ENCODE data around the gene SGTA.

The SGTA gene

DNA sequence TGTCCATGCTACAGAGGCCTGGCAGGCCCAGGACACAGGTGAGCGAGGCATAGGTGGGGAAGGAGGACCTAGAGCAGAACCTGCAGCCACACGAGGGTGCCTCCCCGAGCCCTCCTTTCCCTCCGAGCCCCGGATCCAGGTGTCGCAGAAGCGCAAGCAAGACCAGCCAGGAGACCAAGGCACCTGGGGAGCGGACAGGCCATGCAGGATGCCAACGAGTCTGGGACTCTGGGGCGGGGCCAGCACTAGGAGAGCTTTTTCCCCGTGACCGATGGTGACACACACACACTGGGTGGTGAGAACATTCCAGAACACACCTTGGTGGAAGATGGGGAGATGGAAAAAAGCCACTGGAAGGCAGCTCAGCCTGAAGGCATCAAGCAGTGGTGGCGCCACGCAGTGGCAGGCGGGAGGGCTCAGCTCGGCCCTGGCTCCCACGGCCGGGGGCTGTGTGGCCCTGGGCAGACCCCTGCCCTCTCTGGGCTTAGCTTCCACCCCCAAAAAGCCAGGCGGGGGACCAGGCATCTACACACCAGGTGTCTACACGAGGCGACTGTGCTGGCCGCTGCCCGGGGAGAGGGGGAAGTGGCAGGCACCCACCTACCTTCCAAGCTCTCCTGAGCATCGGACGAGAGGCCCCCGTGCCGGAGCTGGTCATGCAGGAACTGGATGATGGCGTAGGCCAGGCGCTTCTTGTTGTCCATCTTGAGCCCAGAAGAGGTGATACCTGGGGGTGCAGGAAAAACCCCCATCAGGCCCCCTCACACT lies 14.5 kb downstream of the SGTA start:
- no peak for DNase-seq

DNA sequence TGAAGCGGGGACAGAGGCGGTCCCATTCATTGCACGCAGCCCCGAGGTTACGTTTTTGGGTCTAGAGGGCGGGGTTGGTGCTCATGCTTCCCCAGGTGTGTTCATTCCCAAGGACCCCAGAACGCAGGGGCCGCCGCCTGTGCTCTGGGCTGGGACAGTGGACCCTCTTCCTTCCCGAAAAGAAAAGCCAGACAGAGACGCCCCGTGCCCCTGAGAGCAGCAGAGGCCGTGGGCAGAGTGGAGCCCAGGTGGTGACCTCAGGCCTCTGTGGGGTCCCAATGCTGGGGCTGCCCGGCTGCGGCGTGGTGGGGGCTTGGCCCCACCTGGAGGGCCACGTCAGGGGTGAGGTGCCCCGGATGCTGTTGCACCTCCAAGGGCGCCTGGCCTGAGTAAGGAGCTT lies 15.4 kb downstream of the SGTA start:
- DNase-seq, result no peak

DNA sequence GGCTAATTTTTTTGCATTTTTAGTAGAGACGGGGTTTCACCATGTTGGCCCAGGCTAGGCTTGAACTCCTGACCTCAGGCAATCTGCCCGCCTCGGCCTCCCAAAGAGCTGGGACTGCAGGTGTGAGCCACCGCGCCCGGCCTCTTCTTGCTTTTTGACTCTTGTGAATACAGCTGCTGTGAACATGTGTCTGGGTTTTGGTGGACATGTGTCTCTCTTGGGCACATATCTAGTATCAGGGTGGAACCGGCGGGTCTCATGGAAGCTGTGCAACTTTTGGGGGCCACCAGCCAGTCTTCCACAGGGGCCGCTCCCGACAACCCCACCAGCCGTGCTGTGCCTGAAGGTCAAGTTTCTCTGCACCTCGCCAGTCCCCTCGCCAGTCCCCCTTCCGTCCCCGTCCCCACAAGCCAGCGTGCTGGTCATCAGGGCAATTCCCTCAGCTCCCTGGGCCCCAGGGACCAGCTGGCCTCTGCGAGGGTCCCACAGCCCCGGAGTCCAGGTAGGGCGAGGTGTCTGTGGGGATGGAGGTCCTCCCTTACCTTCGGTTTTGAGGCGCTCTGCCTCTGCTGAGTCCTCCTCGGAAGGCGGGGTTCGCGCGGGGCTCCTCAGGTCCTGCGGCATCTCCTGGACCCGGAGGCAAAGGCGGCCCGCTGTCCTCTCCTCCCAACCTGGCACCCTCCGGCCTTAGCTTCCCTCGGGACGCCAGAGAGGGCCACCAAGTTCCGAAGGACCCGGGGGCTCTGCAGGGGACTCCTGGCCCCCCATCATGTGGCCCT lies 16.3 kb downstream of the SGTA start:
- no peak for DNase-seq

DNA sequence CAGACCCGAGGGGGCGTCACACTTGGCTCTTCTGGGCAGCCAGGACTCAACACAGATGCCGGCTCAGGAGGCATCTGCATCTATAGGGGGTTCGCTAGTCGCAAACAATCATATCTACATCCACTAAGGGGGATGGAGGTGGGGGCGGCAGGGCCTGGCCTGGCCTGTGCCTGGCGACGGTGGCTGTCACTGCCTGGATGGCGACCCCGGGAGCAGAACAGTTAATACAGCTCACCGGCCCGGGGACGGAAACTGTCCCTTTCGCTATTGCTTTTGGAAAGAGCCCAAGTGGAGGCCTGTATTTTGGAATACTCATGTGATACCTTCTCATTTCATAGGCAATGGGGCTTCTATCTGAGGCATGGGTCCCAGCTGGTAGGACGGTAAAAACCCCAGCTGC lies 17.7 kb downstream of the SGTA start:
- DNase-seq, result no peak

DNA sequence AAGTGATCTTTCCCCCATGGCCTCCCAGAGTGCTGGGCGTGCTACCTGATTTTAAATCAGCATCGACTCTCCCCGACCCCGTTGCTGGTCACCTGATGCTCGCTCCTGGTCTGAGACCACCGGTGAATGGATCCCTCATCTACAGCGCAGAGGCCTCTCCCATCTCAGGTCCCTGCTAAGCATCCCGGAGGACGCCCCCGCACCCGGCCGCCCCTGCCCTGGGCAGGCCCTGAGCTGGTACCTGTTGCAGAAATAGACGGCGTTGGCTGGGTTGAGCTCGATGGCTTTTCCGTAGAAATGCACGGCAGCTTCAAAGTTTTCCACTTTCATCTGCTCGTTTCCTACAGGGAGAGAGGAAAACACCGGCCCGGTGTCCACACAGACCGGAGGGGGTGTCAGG lies 18.1 kb downstream of the SGTA start:
- DNase-seq, result no peak

DNA sequence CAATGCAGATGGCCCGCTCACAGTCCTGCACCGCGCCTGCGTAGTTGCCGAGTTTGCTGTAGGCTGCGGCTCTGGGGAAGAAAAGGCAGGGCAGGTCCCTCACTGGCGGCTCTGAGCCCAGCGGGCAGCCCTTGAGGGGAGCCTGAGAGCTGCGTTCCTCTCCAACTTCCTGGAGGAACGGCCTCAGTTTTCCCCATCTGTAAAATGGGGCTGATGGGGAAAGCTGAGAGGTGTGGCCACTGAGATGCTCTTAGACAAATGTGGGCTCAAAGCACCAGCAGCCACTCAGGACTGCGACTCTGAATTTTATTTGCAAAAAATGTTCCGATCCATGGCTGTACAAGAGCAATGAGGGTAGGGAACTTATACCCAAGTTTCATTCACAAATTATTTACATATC lies 19.4 kb downstream of the SGTA start:
- DNase-seq, result no peak

DNA sequence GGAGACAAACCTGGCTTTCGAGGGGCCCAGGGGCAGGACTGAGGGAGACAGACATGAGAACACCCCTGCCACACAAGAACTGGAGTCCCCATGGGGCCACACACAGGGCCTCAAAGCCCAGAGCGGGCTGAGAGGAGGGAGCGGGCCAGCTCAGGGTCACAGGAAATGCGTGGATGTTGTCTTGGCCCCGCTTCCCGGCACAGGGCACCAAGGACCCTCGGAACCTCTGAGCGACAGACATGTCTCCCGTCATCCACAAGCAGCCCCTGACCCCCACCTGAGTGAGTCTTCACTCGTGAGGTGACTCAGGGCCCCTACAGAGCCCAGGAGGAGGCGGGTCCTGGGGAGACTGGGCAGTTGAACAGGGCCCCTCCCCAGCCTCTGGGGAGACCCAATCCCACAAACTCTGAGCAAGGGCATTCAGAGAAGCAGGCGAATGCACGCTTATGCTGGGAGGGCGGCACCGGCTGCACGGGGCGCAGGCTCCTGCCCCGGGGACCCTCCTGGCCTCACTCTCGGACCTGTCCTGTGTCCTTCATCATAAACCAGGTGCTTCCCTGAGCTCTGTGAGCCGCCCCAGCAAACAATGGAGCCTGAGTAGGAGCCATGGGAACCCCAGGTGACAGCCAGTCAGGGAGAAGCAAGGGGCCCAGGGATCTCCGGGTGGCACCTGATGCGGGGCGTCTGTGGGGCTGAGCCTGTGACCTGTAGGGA lies 20.1 kb downstream of the SGTA start:
- DNase-seq, result no peak

DNA sequence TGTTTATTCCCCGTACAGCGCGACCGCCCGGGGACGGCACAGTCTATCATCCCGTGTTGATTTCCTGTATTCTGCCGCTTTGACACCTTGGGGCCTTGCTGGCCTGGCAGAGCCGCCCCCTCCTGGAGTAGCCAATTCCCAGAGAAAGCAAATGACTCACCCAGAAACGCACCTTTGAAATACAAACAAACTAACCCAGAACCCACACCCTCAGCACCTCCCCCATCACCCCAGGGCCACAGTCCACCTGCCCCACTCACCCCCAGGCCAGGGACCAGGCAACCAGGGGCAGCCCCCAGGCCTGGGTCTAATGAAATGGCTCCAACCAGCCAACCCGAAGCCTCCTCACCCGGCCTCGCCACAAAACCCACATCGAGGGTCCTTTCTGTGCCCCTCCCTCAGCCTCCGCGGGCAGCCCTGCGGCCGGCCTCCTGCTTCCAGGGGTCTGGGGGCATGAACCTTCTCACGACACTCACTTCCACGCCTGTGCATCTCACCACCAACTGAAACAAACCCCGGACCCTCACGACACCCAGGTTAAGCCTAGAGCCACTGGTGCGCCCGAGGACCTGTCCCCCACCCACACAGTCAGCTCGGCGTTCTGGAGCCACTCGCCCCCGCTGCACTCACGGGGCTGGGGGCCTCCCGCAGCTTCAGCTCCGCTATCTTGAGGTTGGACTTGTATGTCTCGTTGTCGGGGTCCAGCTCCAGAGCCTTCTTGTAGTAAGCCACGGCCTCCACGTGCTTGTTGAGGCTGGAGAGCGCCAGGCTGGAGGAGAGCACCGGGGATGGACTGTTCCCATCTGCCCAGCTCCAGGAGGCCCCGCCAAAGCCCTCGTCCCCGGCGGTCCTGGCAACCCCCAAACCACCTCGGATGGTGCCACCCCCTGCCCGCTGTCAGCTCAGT lies 20.9 kb downstream of the SGTA start:
- no peak for DNase-seq

DNA sequence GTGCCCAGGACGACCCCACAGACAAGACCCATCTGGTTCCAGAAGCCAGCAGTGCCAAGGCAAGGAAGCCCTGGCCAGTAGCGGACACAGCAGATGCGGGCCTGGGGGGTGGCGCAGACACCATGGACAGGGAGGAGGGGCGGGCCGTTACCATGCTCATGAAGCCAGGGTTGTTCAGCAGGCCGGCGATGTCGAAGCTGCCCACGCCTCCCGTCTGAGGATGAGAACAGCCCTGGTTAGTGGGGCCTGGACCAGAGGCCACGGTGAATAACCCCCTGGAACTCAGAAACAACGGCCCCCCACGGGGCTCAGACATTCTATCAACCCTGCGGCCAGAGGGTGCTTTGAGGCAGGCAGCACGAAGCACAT lies 21.8 kb downstream of the SGTA start:
- DNase-seq, result no peak

DNA sequence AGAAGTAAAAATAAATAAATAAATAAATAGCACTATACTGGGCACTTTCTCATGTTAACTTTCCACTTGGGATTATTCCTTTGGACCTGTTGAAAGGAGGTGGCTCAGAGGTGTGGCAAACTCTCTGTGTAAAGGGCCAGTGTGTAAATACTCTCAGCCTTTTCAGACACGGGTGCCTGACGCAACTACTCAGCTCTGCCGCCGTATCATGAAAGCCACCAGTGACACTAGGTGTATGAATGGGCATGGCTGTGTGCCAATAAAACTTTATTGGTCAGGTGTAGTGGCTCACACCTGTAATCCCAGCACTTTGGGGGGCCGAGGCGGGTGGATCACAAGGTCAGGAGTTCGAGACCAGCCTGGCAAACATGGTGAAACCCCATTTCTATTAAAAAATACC lies 23.1 kb downstream of the SGTA start:
- no peak for DNase-seq

DNA sequence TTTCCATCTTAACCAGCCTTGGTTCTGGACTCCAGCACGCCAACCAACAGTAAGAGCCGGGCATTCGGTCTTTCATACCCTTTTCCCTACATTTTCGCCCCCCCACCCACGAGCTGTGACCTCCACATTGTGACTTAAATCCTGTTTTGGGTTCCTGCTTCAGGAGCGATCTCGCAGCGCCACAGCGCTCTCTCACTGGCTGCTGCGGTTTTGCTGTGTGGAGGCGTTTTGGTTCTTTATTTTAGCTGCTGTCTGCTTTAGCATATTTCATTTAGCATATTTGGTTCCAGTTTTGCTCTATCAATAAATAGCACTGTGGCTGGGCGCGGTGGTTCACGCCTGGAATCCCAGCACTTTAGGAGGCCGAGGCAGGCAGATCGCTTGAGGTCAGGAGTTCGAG lies 23.7 kb downstream of the SGTA start:
- DNase-seq, result no peak

DNA sequence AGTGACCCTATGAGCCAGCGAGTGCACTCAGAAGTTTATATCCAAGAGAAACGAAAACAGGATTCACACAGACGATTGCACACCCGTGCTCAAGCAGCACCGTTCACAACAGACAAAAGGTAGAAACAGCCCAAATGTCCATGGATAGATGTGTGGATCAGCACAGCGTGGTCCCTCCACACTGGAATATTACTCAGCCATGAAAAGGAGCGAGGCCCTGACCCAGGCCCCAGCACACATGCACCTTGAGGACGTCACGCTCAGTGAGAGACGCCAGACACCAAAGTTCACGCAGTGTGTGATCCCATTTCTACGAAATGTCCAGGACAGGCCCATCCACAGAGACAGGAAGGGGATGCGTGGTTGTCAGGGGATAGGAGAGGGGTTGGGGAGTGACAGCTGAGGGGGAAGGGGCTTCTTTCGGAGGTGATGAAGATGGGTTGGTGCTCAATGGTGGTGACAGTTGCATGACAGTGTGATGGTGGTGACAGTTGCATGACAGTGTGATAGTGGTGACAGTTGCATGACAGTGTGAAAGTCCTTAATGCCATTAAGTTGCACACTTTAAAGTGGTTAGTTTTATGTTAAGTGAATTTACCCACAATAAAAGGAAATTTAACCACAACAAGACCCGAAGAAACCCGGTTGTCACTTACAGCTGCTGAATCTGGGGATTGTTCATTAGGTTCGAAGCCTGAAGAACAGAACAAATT lies 24.3 kb downstream of the SGTA start:
- no peak for DNase-seq

DNA sequence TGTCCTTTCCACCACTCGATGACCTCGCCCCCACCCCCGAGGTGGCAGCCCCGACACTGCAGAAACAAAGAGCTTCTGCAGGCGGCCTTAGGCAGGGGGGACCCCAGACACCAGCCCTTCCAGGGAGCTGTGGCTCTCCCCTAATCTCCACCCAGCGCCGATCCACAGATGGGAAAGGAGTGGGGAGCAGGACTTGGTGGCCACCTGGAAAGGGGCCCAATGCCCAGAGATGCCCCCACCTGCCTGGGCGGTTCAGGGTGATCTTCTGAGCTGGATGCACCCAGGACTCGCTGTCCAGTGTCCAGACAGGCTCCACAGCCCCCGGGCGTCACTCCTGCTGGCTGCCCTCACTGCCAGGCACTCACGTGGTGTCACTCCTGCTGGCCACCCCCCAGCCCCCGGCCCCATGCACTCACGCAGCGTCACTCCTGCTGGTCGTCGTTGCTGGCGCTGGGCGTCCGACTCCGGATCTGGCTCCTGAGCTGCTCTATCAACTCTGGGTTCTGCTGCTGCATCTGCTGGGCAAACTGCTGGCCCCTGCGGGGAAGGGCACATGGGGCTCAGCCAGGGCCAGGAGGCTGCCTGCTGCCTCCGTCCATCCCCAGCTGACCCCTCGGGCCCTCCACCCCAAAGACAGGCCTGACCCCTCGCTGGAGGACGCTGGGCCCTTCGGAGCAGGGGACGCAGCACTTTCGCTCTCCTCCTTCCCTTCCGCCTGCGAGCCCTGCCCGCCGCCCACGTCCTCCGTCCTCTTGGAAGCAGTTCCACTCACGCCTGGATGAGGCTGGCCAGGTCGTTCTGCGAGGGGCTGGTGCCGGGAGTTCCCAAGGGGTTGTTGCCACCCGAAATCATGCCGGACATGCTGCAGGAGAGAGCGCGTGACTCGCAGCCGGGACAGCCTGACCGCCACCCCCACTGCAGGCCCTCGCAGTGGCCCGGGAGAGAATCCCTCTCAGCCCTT lies 25.9 kb downstream of the SGTA start:
- DNase-seq, result no peak

DNA sequence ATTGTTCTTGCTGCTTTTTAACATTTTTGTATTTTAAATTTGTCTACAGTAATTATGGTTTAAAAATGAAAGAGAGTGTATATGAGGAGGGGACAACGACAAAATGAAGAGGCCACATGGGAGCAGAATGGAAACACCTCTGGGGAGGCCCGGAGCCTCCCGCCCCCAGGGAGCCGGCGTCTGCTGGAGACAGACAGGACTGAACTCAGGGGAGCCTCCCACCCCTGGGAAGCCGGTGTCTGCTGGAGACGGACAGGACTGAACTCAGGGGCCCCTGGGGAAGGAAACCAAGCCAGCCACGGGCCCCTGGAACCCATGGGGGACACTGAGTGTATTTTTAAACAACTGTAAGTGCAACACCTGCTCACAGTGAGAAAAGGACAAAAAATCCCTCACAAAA lies 26.6 kb downstream of the SGTA start:
- DNase-seq, result no peak

DNA sequence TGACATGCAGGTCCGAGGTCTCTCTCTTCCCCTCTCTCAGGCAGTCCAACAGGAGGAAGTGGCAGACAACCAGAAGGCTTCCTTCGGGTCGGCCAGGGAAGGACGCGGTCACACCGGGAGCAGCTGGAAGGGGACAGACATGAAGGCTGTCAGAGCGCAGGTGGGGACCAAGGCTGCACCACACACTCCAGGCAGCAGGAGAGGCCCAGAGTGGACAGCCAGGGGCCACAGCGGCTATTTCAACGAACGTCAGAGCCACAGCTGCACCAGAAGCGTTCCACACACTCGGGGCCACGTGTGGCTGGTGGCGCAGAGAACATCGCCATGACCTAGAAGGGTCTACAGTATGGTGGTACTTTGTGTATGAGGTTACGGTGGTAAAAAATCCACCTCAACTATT lies 27.3 kb downstream of the SGTA start:
- no peak for DNase-seq

DNA sequence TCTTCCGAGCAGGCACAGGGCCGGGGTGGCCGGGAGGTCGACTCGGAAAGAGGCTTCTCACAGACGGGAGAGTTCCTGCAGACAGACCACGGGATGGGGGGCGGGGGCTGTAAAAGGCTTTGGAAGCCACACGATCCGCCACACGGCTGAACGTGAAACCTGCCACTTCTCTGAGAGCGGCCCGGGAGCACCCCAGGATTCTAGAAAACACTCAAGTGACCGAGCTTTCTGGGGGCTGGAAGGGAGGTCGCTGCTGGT lies 27.7 kb downstream of the SGTA start:
- DNase-seq, result no peak

DNA sequence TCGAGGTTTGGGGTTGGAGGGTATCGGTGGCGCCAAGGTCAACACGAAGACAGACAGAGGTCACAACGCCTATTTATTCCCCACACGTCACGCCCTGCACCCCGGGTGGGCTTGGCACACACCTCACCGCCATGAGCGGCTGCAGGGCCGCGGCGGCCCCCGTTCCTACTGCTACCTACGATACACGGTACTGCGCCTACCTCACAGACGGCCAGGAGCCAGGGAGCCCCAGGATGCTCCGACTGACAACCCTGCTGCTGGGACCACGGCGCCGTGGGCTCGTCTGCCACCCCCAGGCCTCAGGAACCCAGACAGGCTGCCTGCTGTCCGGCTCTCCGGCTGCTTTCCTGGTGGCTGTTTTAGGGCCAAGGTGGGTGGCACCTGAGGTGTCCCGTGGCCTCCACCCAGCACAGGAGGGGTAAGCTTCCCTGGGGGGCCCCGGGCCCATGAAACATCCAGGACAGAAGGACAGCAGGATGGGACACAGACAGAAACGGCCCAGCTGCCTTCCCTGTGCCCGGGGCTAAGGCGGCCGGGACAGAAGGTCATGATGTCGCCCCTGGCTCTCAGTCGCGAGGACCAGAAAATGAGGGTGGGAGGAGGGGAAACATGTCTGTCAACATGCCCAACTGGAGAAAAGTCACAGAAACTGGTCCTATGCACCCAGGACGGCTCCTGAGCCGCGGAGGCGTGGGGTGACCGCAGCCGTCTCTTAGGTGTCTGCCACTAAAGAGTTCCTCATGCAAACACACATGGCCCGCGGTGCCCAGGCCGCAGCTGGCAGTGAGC lies 28.2 kb downstream of the SGTA start:
- DNase-seq, result no peak

DNA sequence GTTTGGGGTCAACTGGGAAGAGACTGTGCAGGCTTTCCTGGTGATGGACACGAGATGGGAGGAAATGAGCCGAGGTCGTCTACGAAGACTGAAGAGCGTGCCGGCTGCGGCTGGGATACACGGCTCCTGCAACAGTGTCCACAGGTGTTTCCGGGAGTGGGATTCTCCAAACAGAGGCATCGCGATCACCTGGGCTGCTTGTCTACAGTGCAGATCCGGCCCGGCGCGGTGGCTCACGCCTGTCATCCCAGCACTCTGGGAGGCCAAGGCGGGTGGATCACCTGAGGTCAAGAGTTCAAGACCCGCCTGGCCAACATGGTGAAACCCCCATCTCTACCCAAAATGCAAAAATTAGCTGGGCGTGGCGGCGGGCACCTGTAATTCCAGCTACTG lies 31.6 kb downstream of the SGTA start:
- no peak for DNase-seq

DNA sequence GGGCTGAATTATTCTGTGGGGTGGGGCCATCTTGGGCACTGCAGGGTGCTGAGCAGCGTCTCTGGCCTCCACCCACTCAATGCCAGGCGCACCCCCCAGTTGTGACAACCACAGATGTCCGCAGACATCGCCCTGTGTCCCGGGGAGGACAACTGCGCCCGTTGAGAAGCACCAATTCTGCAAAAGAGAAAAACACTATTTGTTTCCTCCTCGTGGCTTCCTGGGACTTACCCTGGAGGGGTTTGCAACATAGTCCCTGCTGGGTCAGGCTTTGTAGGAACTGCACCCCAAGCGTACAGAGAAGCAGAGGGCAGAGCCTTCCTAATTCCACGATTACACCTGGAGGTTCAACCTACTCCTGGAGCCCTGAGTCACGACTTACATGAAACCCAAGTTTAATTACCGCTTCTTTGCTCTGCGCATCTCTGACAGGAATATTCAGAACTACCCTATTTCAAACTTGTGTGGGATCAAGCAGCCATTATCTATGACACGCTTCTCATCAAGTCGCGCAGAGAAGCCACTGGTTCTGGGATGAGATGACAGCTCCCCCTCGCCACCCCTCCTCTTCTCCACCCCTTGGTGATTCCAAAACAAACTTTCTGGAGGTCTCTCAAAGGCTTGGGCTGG lies 32.1 kb downstream of the SGTA start:
- DNase-seq, result no peak

DNA sequence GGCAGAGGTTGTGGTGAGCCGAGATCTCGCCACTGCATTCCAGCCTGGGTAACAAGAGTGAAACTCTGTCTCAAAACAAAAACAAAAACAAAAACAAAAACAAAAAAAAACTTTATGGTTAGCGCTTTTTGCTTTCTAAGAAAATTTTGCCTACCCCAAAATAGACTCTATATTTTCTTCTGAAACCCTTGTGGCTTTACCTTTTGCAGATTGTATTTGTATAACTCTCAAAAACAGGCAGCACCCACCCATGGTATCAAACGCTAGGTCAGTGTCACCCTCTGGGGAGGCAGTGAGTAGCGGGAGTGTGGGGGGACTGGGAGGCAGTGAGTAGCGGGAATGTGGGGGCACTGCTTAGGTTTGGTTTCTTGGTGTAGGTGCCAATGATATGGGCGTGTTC lies 35.7 kb downstream of the SGTA start:
- DNase-seq, result no peak

Measured in activated T-cell treated with anti-CD3 and anti-CD28 coated beads, Interleukin-2, amount 50 U/mL, for 1 hour (primary cell).